Lower lobe of right lung (tissue), 2 donors: ENCODE measurements around the gene KYNU. TPM values are rescaled to one million over a fixed set of nuclear protein-coding genes. Genes with fewer than 3 reads are reported as not detected.
"Not testable (repeated sequence)": the region's sequence is repeated elsewhere in the genome, so short reads cannot be mapped to it uniquely, and the experiment has no call there.

ENCODE experiments used
- ATAC-seq, 2 donors: fragments of 200-7000 bp; cut with Tn5 transposase; one replicate each; pipeline ENCODE4 v1.9.1; 2020 to 2022; ENCODE audit warnings: mild to moderate bottlenecking in 2 of 2, moderate library complexity in 2 of 2
- DNase-seq: peaks from one replicate; pipeline ENCODE4 v3.0.0-alpha.2; 2020
- H3K27ac ChIP-seq: fragments of 200-600 bp; one replicate; pipeline ENCODE4 v1.8.0; 2022
- H3K27me3 ChIP-seq: fragments of 200-600 bp; one replicate; pipeline ENCODE4 v1.8.0; 2022; ENCODE audit warnings: low read depth
- H3K36me3 ChIP-seq: fragments of 200-600 bp; one replicate; pipeline ENCODE4 v1.8.0; 2022; ENCODE audit warnings: mild to moderate bottlenecking
- H3K4me1 ChIP-seq: fragments of 200-600 bp; one replicate; pipeline ENCODE4 v1.8.0; 2022
- H3K4me3 ChIP-seq: fragments of 200-600 bp; one replicate; pipeline ENCODE4 v1.8.0; 2022; ENCODE audit warnings: mild to moderate bottlenecking
- H3K9me3 ChIP-seq: fragments of 200-600 bp; one replicate; pipeline ENCODE4 v1.8.0; 2022
- CTCF ChIP-seq: fragments of 200-600 bp; IDR thresholded peaks from one replicate; pipeline ENCODE4 v1.8.0; 2022; ENCODE audit warnings: antibody characterized with exemption, mild to moderate bottlenecking
- intact Hi-C: fragments of 100-400 bp; cut with DNase I; formaldehyde crosslinking; loops from one replicate; pipeline ENCODE4 v1.11.0; 2022
- total RNA-seq: library from RNA; stranded (reverse); fragmentation: NEBNext Ultra II Directional; extraction: Animal tissue kit (Norgen Biotek cat#: 25700); gene quantifications from one replicate; pipeline ENCODE4 v1.2.1, GENCODE V29; 2021
- donor health status: DM: no; HTN: yes; CAD: no; lungs with severe emphysema.

KYNU gene
- total RNA-seq, 1 donor from 2014 or later = 30.6 TPM

- intact Hi-C loops = no loop called here
- no peak for TF ChIP-seq CTCF
- Histone ChIP-seq H3K9me3 (no peaks in the 10 kb centered on the region), H3K27me3 (no peaks in the 10 kb centered on the region), H3K36me3 (no peaks in the 10 kb centered on the region), H3K4me3 (no peak overlapping the region), H3K4me1 (peaks cover 5% of the 10 kb centered on the region), H3K27ac (no peak overlapping the region)
- no peak for DNase-seq
- ATAC-seq = no peak
Observed at GRCh38 chr2:142858961-142859360, 18.5 kb upstream of the KYNU start.

- no peaks in the 10 kb centered on the region for H3K27me3 ChIP-seq
- no peak for TF ChIP-seq CTCF
- H3K4me3 ChIP-seq = no peak overlapping the region
- intact Hi-C loops = no loop called here
- no peaks in the 10 kb centered on the region for H3K9me3 ChIP-seq
- ATAC-seq (no peak), DNase-seq (no peak)
- H3K36me3 ChIP-seq = no peaks in the 10 kb centered on the region
- no peak overlapping the region for H3K27ac ChIP-seq
- H3K4me1 ChIP-seq = peaks cover 17% of the 10 kb centered on the region
Observed at GRCh38 chr2:142862299-142862698, 15.2 kb upstream of the KYNU start.

- ATAC-seq (no peak), DNase-seq (no peak)
- no peaks in the 10 kb centered on the region for H3K9me3 ChIP-seq
- no peaks in the 10 kb centered on the region for H3K27me3 ChIP-seq
- peaks cover 19% of the 10 kb centered on the region for H3K4me1 ChIP-seq
- no peak overlapping the region for H3K4me3 ChIP-seq
- TF ChIP-seq CTCF = no peak
- H3K36me3 ChIP-seq = no peaks in the 10 kb centered on the region
- H3K27ac ChIP-seq = no peak overlapping the region
- intact Hi-C loops = no loop called here
Observed at GRCh38 chr2:142862847-142863246, 14.6 kb upstream of the KYNU start.

- intact Hi-C loops = no loop called here
- DNase-seq = no peak
- H3K4me3 ChIP-seq = no peak overlapping the region
- H3K27ac ChIP-seq = peak overlapping the region; percentile 12
- no peak for ATAC-seq
- H3K9me3 ChIP-seq = no peaks in the 10 kb centered on the region
- H3K36me3 ChIP-seq = no peaks in the 10 kb centered on the region
- TF ChIP-seq CTCF = no peak
- H3K27me3 ChIP-seq = no peaks in the 10 kb centered on the region
- H3K4me1 ChIP-seq = peaks cover 16% of the 10 kb centered on the region
Observed at GRCh38 chr2:142863485-142863961, 13.9 kb upstream of the KYNU start.

- H3K36me3 ChIP-seq, ATAC-seq, DNase-seq, H3K27ac ChIP-seq, intact Hi-C loops, H3K9me3 ChIP-seq, H3K27me3 ChIP-seq, H3K4me3 ChIP-seq: not testable (repeated sequence)
- peaks cover 14% of the 10 kb centered on the region for H3K4me1 ChIP-seq
Observed at GRCh38 chr2:142864605-142865004, 12.9 kb upstream of the KYNU start.

GRCh38 chr2:142865924-142866323 is 11.5 kb upstream of the KYNU start:
- no peaks in the 10 kb centered on the region for H3K9me3 ChIP-seq
- no peak overlapping the region for H3K4me3 ChIP-seq
- H3K27me3 ChIP-seq = no peaks in the 10 kb centered on the region
- H3K36me3 ChIP-seq = no peaks in the 10 kb centered on the region
- TF ChIP-seq CTCF = no peak
- ATAC-seq (peak; percentile 71 to 77), DNase-seq (no peak)
- intact Hi-C loops = no loop called here
- H3K27ac ChIP-seq = peak overlapping the region; percentile 34
- peaks cover 14% of the 10 kb centered on the region for H3K4me1 ChIP-seq
